DMS153 (cell line): ENCODE measurements around the gene ABHD18.
"Not testable (repeated sequence)": the region's sequence is repeated elsewhere in the genome, so short reads cannot be mapped to it uniquely, and the experiment has no call there.

Source experiments
- DNase-seq: peaks from one replicate; lab custom pipeline; 2025; lab: John Stamatoyannopoulos, UW

Gene ABHD18

DNA sequence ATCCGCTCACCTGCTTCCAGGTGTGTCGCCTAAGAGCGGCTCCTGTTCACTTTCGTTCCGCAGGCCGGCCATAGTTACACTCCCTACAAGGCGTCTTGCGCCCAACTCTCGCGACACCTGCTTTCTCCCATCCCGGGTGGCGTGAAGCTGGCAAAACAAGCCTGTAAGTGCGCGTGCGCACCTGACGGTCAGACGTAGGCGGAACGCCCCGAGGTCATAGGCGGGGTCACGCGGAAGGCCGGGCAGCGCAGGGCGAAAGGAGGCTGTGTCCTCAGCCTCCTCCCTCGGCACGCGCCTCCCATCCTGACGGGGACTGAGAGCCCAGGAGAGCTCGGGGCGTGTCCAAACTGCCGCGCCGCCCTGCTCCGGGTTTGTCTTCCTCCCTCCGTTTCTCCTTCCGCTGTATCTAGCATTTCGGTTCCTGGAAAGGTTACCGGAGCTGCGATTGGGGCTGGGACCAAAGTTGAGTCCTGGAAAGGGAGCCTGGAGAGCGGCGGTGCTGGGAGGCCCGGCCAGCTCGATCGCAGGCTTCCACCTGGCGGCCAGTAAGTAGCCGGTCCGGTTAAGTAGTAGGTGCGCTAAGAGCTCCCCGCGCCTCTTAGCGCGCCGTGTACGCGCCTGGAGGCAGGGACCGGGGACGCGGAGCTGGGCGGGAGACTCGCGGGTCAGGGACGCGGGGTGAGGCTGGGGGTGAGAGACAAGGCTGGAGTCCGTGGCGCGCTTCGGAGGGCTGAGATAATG is at the start of gene ABHD18, which contains the start of gene MFSD8:
TSS of gene ABHD18 (plus strand) at position 345 of the 741 bp plus-strand sequence. CDS start 17,550 bp downstream, outside the sequence.
TSS of gene MFSD8 (minus strand) at position 112 of the 741 bp plus-strand sequence. CDS start at position 72, 40 bp downstream.
- DNase-seq: peak; percentile 98

GRCh38 chr4:127916512-127916911 is 48.7 kb upstream of the ABHD18 start:
- no peak for DNase-seq

DNA sequence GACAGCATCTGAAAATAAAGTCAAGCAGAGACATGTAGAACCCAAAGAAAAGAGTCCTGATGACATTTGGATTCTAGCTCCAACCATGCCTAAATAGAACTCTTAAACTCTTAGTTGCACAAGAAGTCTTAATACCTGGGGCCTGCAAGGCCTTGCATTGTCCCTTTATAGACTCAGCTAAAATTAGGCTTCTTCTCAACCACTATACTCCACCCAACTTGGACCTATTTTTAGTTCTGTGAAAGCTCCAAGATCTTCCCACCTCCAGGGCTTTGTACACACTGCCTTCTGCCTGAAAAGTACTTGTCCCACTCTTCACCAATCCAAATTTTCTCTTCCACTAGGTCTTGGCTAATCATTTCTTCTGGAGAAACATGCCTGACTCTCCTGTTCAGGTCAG is 48.1 kb upstream of the ABHD18 start:
- DNase-seq: no peak

DNA sequence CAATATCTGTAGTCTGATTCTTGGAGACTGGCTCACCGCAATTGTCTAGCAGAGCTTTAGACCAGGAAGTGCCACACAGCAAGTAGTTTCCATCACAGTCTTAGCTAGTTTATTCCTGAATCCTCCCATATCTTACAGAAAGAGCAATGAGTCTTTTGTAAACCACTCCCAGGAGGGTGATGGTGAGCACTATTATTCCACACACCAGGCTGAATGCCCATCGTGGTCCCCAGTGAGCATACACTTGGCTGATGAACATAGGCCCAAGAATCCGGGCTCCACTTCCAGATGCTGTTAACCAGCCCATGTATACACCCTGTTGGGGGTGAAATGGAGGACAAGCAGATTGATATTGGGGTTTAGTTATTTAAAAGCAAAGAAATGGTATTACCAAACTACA is 44.7 kb upstream of the ABHD18 start:
- DNase-seq: no peak

DNA sequence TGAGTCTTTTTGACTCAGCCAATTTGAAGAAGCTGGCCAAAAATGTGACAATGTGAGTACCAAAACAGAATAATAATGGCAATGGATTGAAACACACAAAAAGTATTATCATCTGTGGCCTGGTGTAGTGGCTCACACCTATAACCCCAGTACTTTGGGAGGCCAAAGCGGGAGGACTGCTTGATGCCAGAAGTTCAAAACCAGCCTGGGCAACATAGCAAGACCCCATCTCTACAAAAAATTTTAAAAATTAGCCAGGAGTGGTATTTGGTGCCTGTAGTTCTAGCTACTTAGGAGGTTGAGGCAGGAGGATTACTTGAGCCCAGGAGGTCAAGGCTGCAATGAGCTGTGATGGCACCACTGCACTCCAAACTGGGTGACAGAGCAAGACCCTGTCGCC is 43.0 kb upstream of the ABHD18 start:
- DNase-seq: no peak

- not testable (repeated sequence) for DNase-seq
Observed at GRCh38 chr4:127925720-127926119, 39.5 kb upstream of the ABHD18 start.

DNA sequence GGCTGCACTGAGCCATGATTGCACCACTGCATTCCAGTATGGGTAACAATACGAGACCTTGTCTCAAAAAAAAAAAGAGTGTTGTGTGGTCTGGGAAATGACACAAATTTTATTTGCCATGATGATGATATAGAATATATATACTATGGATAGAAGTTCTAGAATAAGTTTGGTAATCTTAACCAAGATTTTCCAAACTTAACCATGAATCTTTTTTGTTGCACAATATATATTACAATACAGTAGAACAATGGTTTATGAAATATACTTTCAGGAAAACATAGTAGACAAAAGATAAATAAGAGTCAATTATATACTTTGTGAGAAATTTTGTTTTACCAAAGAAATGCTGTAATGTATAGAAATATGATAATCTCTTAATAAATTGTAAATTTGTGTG is 35.0 kb upstream of the ABHD18 start:
- DNase-seq: no peak

DNA sequence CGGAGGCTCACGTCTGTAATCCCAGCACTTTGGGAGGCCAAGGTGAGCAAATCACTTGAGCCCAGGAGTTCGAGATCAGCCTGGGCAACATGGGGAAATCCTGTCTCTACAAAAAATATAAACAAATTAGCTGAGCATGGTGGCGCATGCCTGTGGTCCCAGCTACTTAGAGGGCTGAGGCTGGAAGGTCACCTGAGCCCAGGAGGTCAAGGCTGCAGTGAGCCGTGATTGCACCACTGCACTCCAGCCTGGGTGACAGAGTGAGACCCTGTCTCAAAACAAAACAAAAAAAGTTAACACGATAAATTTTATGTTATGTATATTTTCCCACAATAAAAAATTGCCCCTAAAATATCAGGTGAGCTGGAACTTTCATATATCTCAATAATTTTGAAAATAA is 33.4 kb upstream of the ABHD18 start:
- DNase-seq: not testable (repeated sequence)

DNA sequence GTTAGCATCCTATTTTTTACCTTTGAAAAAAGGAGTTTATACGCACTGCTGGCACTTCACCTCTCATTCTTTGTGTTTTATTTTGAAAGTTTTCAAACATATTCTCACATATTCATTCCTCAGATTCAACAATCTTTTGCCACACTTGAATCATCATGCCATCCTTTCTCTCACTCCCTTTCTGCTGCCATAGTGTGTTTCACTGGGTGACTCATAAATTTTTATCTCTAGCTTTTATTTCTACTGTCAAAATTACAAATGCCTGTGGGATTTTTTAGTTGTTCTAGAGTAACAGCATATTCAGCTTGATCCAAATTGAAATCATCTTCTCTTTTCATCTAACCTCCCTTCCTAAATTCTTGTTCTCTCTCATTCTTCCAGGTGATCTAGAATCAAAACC is 28.2 kb upstream of the ABHD18 start:
- no peak for DNase-seq

DNA sequence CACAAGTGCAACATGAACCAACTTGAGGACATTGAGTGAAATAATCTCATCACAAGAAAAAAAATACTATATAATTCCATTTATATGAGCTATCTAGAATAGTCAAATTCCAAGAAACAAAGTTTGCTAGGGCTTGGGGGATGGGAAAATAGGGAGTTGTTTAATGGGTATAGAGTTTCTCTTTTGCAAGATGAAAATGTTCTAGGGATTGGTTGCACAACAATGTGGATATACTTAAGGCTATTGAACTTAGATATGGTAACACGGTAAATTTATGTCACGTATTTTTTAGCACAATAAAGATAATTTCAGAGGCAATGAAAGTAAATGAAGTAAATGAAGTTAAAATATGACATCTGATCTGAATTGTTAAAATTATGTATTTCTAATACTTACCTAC is 8.1 kb upstream of the ABHD18 start:
- DNase-seq: no peak

- DNase-seq: no peak
Observed at GRCh38 chr4:127959794-127960193, 5.4 kb upstream of the ABHD18 start.

DNA sequence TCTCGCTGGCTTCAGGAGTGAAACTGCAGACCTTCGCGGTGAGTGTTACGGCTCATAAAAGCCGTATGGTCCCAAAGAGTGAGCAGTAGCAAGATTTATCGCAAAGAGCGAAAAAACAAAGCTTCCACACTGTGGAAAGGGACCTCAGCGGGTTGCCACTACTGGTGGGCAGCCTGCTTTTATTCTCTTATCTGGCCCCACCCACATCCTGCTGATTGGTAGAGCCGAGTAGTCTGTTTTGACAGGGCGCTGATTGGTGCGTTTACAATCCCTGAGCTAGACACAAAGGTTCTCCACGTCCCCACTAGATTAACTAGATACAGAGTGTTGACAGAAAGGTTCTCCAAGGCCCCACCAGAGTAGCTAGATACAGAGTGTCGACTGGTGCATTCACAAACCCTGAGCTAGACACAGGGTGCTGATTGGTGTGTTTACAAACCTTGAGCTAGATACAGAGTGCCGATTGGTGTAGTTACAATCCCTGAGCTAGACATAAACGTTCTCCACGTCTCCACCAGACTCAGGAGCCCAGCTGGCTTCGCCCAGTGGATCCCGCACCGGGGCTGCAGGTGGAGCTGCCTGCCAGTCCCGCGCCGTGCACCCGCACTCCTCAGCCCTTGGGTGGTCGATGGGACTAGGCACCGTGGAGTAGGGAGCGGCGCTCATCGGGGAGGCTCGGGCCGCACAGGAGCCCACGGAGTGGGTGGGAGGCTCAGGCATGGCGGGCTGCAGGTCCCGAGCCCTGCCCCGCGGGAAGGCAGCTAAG is 1.4 kb upstream of the ABHD18 start:
- DNase-seq: not testable (repeated sequence)

DNA sequence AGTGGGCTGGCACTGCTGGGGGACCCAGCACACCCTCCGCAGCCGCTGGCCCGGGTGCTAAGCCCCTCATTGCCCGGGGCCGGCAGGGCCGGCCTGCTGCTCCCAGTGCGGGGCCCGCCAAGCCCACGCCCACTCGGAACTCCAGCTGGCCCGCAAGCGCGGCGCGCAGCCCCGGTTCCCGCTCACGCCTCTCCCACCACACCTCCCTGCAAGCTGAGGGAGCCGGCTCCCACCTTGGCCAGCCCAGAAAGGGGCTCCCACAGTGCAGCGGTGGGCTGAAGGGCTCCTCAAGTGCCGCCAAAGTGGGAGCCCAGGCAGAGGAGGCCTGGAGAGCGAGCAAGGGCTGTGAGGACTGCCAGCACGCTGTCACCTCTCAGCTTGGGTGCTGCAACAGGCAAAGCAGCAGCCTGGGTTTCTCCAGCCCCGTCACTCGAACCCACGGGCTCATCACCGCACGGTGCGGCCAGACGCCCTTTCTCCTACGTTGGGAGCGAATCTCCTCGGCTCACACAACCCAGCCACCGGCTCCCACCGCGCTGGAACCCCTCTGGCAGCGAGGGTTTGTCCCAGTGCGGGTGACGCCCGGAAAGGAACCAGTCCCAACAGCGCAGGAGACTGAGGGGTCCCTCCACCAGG is 662 bp upstream of the ABHD18 start:
- not testable (repeated sequence) for DNase-seq

- peak; percentile 38 for DNase-seq
Observed at GRCh38 chr4:127965803-127966175, 583 bp downstream of the ABHD18 start.

- no peak for DNase-seq
Observed at GRCh38 chr4:127967141-127967775, 2.1 kb downstream of the ABHD18 start.

DNA sequence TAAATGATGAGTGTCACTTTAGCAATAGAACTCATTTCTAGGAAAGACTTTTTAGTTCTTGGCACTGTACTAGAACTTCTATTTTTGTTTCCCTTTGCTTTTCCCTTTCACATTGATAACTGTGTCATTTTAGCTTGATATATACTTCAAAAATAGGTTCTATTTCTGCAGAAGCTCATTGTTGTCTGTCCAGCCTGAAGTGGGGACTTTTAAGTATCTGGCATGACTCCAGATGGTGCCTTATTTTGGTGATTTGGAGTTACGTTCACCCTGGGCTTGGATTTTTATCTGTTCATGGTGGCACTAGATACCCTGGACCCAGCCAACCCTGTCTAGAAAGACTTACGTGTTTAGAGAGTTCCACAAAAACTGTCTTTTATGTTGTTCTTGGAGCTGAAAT is 3.4 kb downstream of the ABHD18 start:
- DNase-seq: no peak

DNA sequence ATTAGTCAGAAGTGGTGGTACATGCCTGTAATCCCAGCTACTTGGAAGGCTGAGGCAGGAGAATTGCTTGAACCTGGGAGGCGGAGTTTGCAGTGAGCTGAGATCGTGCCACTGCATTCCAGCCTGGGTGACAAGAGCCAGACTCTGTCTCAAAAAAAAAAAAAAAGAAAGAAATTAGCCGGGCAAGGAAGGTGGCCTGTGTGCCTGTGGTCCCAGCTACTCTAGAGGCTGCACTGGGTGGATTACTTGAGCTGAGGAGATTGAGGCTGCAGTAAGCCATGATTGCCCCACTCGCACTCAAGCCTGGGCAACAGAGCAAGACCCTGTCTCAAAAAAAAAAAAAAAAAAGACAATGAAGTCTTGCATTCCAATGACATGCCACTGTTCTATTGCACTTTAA is 5.7 kb downstream of the ABHD18 start:
- not testable (repeated sequence) for DNase-seq

- DNase-seq: no peak
Observed at GRCh38 chr4:127975121-127975770, 10.0 kb downstream of the ABHD18 start.

DNA sequence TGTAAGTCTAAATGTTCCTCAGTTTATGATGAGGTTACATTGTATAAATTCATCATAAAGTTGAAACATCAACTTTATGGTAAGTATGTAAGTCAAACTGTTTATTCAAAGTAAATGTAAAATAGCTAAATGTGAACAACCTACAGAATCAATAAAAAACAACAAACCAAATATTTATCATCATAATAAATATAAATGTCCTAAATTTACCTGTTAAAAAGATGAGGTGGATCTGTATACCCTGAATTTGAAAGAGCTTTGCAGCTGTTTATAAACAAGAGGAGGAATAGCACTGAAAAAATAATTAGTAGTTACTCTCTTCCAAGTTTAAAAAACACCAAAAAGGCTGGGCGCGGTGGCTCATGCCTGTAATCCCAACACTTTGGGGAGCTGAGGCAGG is 13.7 kb downstream of the ABHD18 start:
- DNase-seq: no peak

- no peak for DNase-seq
Observed at GRCh38 chr4:127982445-127982844, 17.2 kb downstream of the ABHD18 start.

DNA sequence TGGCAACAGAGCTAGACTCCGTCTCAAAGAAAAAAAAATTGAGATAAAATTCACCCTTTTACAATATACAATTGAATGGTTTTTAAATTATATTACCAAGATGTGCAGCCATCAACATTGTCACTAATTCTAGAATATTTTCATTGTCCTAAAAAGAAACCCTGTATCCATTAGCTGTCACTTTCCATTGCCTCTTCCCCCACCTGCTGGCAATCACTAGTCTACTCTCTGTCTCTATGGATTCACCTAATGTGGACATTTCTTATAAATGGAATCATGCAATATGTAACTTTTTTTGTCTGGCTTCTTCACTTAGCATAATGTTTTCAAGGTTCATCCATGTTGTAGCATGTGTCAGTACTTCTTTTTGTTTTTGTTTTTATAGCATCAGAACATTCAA is 20.8 kb downstream of the ABHD18 start:
- no peak for DNase-seq

GRCh38 chr4:127988638-127989037 is 23.4 kb downstream of the ABHD18 start:
- DNase-seq: no peak
